Neural cell (in vitro differentiated cells): ENCODE measurements around the gene XPR1. TPM values are rescaled to one million over a fixed set of nuclear protein-coding genes. Genes with fewer than 3 reads are reported as not detected.

Experiments
- H2AFZ ChIP-seq: fragments of 200-600, 300-800 bp; sonication (generic), shearing (Covaris generic); 2 replicates; pipeline ENCODE4 v1.6.0; 2014; ENCODE audit warnings: low read depth, mild to moderate bottlenecking, antibody characterized with exemption, low read length, moderate library complexity
- H3F3A ChIP-seq: fragments of 200-600 bp; shearing (Covaris generic); 2 replicates; pipeline ENCODE4 v1.6.1; 2016; ENCODE audit warnings: mild to moderate bottlenecking, moderate library complexity, mixed read lengths, antibody characterized with exemption, low read length; ENCODE audit not compliant: insufficient read depth, poor library complexity, severe bottlenecking
- H3K27ac ChIP-seq: fragments of 200-600, 300-800 bp; sonication (generic), shearing (Covaris generic); 2 replicates; pipeline ENCODE4 v1.5.1; 2014; ENCODE audit warnings: mild to moderate bottlenecking, low read length, moderate library complexity
- H3K27me3 ChIP-seq: fragments of 300-800, 200-600 bp; sonication (generic), shearing (Covaris generic); 2 replicates; pipeline ENCODE4 v1.6.0; 2014; ENCODE audit warnings: mild to moderate bottlenecking, low read depth, low read length, moderate library complexity; ENCODE audit not compliant: insufficient read depth
- H3K36me3 ChIP-seq: fragments of 300-800, 200-600 bp; sonication (generic), shearing (Covaris generic); 2 replicates; pipeline ENCODE4 v1.5.1; 2014; ENCODE audit warnings: mild to moderate bottlenecking, antibody characterized with exemption, low read length, moderate library complexity; ENCODE audit not compliant: insufficient read depth
- H3K4me2 ChIP-seq: fragments of 300-800, 200-600 bp; sonication (generic), shearing (Covaris generic); 2 replicates; pipeline ENCODE4 v1.6.0; 2014; ENCODE audit warnings: mild to moderate bottlenecking, low read length
- H3K4me3 ChIP-seq: fragments of 300-800, 200-600 bp; sonication (generic), shearing (Covaris generic); 2 replicates; pipeline ENCODE4 v1.5.1; 2014; ENCODE audit warnings: mild to moderate bottlenecking, low read length, moderate library complexity
- H3K79me2 ChIP-seq: fragments of 200-600 bp; shearing (Covaris generic); replicated peaks from 2 replicates; pipeline ENCODE4 v1.6.0; 2014; ENCODE audit warnings: mild to moderate bottlenecking, low read length, moderate library complexity; ENCODE audit not compliant: insufficient read depth
- H3K9ac ChIP-seq: fragments of 300-800, 200-600 bp; sonication (generic), shearing (Covaris generic); 2 replicates; pipeline ENCODE4 v1.6.1; 2016; ENCODE audit warnings: mild to moderate bottlenecking, low read length, mixed read lengths
- H3K9me2 ChIP-seq: fragments of 200-600 bp; shearing (Covaris generic); 2 replicates; pipeline ENCODE4 v1.6.1; 2016; ENCODE audit warnings: mild to moderate bottlenecking, low read length, mixed read lengths; ENCODE audit not compliant: insufficient read depth
- H3K9me3 ChIP-seq: fragments of 200-600, 300-800 bp; sonication (generic), shearing (Covaris generic); 2 replicates; pipeline ENCODE4 v1.6.1; 2016; ENCODE audit warnings: mild to moderate bottlenecking, mixed run types, low read length, moderate library complexity, mixed read lengths
- H4K20me1 ChIP-seq: fragments of 200-600 bp; shearing (Covaris generic); 2 replicates; pipeline ENCODE4 v1.6.1; 2016; ENCODE audit warnings: mild to moderate bottlenecking, mixed run types; ENCODE audit not compliant: insufficient read depth
- CTCF ChIP-seq: fragments of 450-650 bp; IDR thresholded peaks from 2 replicates; pipeline ENCODE4 v1.5.1; 2014; ENCODE audit warnings: antibody characterized with exemption, mild to moderate bottlenecking, moderate library complexity; ENCODE audit not compliant: poor library complexity, severe bottlenecking
- EP300 ChIP-seq: fragments of 450-650 bp; conservative IDR thresholded peaks from 2 replicates; pipeline ENCODE4 v1.6.1; 2014; ENCODE audit warnings: antibody characterized with exemption, mild to moderate bottlenecking, moderate library complexity; ENCODE audit not compliant: poor library complexity, severe bottlenecking
- EZH2 ChIP-seq: fragments of 200-600, 300-800 bp; shearing (Covaris generic), sonication (generic); IDR thresholded peaks from 2 replicates; pipeline ENCODE4 v1.6.1; 2014; ENCODE audit warnings: antibody characterized with exemption, low read length, borderline replicate concordance, mild to moderate bottlenecking; ENCODE audit not compliant: insufficient read depth, poor library complexity, severe bottlenecking
- MXI1 ChIP-seq: fragments of 450-650 bp; conservative IDR thresholded peaks from 2 replicates; pipeline ENCODE4 v1.6.1; 2014; ENCODE audit warnings: antibody characterized with exemption, mild to moderate bottlenecking; ENCODE audit not compliant: poor library complexity, severe bottlenecking
- POLR2AphosphoS5 ChIP-seq: IDR thresholded peaks from 2 replicates; pipeline ENCODE4 v1.6.1; 2012
- RAD21 ChIP-seq: fragments of 450-650 bp; conservative IDR thresholded peaks from 2 replicates; pipeline ENCODE4 v1.6.1; 2014; ENCODE audit warnings: antibody characterized with exemption, mild to moderate bottlenecking, moderate library complexity
- REST ChIP-seq: IDR thresholded peaks from 2 replicates; pipeline ENCODE4 v1.6.1; 2012; ENCODE audit warnings: borderline replicate concordance
- SMC3 ChIP-seq: fragments of 450-650 bp; conservative IDR thresholded peaks from 2 replicates; pipeline ENCODE4 v1.6.1; 2014; ENCODE audit warnings: antibody characterized with exemption, mild to moderate bottlenecking, moderate library complexity; ENCODE audit not compliant: poor library complexity
- TAF1 ChIP-seq: IDR thresholded peaks from 2 replicates; pipeline ENCODE4 v1.6.1; 2012; ENCODE audit warnings: low read depth
- polyA plus RNA-seq: library from polyadenylated mRNA; depleted of rRNA; stranded (reverse); fragments of >200 nt; gene quantifications from 2 replicates; pipeline ENCODE4 v1.2.3, GENCODE V29; 2014

The XPR1 gene
- polyA plus RNA-seq, 1 donor from 2014 or later = 185 TPM

GRCh38 chr1:180920702-180921101, 288.9 kb downstream of the XPR1 start:
- Histone ChIP-seq H4K20me1 (no peaks in the 10 kb centered on the region), H3K79me2 (no peaks in the 10 kb centered on the region), H3K4me2 (no peak overlapping the region), H3K27ac (no peak overlapping the region), H3K9me3 (no peaks in the 10 kb centered on the region), H3K9ac (no peak overlapping the region), H3K9me2 (no peaks in the 10 kb centered on the region), H3K27me3 (no peaks in the 10 kb centered on the region), H3F3A (no peaks in the 10 kb centered on the region), H3K36me3 (no peaks in the 10 kb centered on the region), H3K4me3 (no peak overlapping the region), H2AFZ (no peak overlapping the region)
- TF ChIP-seq CTCF = no peak
- TF ChIP-seq RAD21 = no peak
- no peak for TF ChIP-seq POLR2AphosphoS5
- no peak for TF ChIP-seq MXI1
- no peak for TF ChIP-seq EP300
- no peak for TF ChIP-seq SMC3
- TF ChIP-seq REST = no peak
- no peak for TF ChIP-seq TAF1
- TF ChIP-seq EZH2 = no peak

GRCh38 chr1:180921386-180921785, 289.6 kb downstream of the XPR1 start:
- no peak overlapping the region for H3K9ac ChIP-seq
- no peaks in the 10 kb centered on the region for H3K27me3 ChIP-seq
- no peak overlapping the region for H3K4me2 ChIP-seq
- H3K9me2 ChIP-seq = no peaks in the 10 kb centered on the region
- H2AFZ ChIP-seq = no peak overlapping the region
- no peak overlapping the region for H3K4me3 ChIP-seq
- H3K9me3 ChIP-seq = no peaks in the 10 kb centered on the region
- H3K36me3 ChIP-seq = no peaks in the 10 kb centered on the region
- H3K27ac ChIP-seq = no peak overlapping the region
- no peaks in the 10 kb centered on the region for H3F3A ChIP-seq
- no peaks in the 10 kb centered on the region for H3K79me2 ChIP-seq
- TF ChIP-seq TAF1 (no peak), MXI1 (no peak), RAD21 (no peak), EP300 (no peak), EZH2 (no peak), SMC3 (no peak), POLR2AphosphoS5 (no peak), REST (no peak), CTCF (no peak)
- H4K20me1 ChIP-seq = no peaks in the 10 kb centered on the region
